Astrocyte (in vitro differentiated cells and primary cell): ENCODE results near the gene RASGRP3.

ENCODE experiments used
- CTCF ChIP-seq: IDR thresholded peaks from 2 replicates; pipeline ENCODE4 v1.5.1; 2011; ENCODE audit warnings: low read depth, mild to moderate bottlenecking, inconsistent platforms, low read length, moderate library complexity; ENCODE audit not compliant: insufficient read depth
- EZH2 ChIP-seq: IDR thresholded peaks from 2 replicates; pipeline ENCODE4 v1.6.1; 2012; ENCODE audit warnings: mild to moderate bottlenecking, low read length, inconsistent platforms; ENCODE audit not compliant: insufficient read depth

GRCh38 chr2:33607251-33607721 lies 130.8 kb downstream of the RASGRP3 start:
- TF ChIP-seq CTCF (no peak), EZH2 (no peak)
